Vagina (tissue), 2 donors: ENCODE measurements around the gene LRIG2. TPM values are rescaled to one million over a fixed set of nuclear protein-coding genes. Genes with fewer than 3 reads are reported as not detected.
"Not testable (repeated sequence)": the region's sequence is repeated elsewhere in the genome, so short reads cannot be mapped to it uniquely, and the experiment has no call there.

ENCODE experiments used
- DNase-seq, 2 donors: peaks; one replicate each; pipeline ENCODE4 v3.0.0-alpha.2; 2017; ENCODE audit errors: extremely low spot score in 2 of 2
- H3K27ac ChIP-seq: fragments of 200-600 bp; sonication (generic); one replicate; pipeline ENCODE4 v1.5.1; 2019
- H3K27me3 ChIP-seq: fragments of 200-600 bp; sonication (generic); one replicate; pipeline ENCODE4 v1.5.1; 2019
- H3K36me3 ChIP-seq, 2 donors: fragments of 200-600 bp; sonication (generic); one replicate each; pipeline ENCODE4 v1.5.1; 2017 to 2019
- H3K4me1 ChIP-seq: fragments of 200-600 bp; sonication (generic); one replicate; pipeline ENCODE4 v1.5.1; 2019
- H3K4me3 ChIP-seq, 2 donors: fragments of 200-600 bp; sonication (generic); 1 replicate in 1 of 2; 2 replicates in 1 of 2; pipeline ENCODE4 v1.5.1; 2016 to 2019
- H3K9me3 ChIP-seq: fragments of 200-600 bp; sonication (generic); one replicate; pipeline ENCODE4 v1.5.1; 2019
- POLR2A ChIP-seq, 2 donors: fragments of 450-650 bp; IDR thresholded peaks; one replicate each; pipeline ENCODE4 v1.6.1; 2017; ENCODE audit warnings: antibody characterized with exemption in 2 of 2, mild to moderate bottlenecking in 2 of 2, moderate library complexity in 2 of 2
- POLR2AphosphoS5 ChIP-seq, 2 donors: sonication (generic); formaldehyde crosslinking; IDR thresholded peaks; one replicate each; pipeline ENCODE4 v1.9.0; 2017; ENCODE audit warnings: antibody characterized with exemption in 2 of 2, mild to moderate bottlenecking in 2 of 2, low read depth in 1 of 2; ENCODE audit not compliant: insufficient read depth in 1 of 2
- intact Hi-C: fragments of 100-400 bp; cut with DNase I; formaldehyde crosslinking; loops from one replicate; pipeline ENCODE4 v1.15.1; 2023
- total RNA-seq: library from RNA; depleted of rRNA; stranded (reverse); fragments of >200 nt; gene quantifications from one replicate; pipeline ENCODE4 v1.2.3, GENCODE V29; 2016
- TF ChIP-seq, protein P1 (sequence below), 3 experiments: fragments of 450-650 bp in 2 of 3; fragments of 200-600 bp in 1 of 3; sonication (generic) in 1 of 3; IDR thresholded peaks; one replicate each; pipeline ENCODE4 v1.5.1; 2017 to 2019; ENCODE audit warnings: antibody characterized with exemption in 3 of 3, mild to moderate bottlenecking in 2 of 3, moderate library complexity in 2 of 3

LRIG2 gene
- total RNA-seq, 1 donor from 2014 or later: 43.0 TPM

DNA sequence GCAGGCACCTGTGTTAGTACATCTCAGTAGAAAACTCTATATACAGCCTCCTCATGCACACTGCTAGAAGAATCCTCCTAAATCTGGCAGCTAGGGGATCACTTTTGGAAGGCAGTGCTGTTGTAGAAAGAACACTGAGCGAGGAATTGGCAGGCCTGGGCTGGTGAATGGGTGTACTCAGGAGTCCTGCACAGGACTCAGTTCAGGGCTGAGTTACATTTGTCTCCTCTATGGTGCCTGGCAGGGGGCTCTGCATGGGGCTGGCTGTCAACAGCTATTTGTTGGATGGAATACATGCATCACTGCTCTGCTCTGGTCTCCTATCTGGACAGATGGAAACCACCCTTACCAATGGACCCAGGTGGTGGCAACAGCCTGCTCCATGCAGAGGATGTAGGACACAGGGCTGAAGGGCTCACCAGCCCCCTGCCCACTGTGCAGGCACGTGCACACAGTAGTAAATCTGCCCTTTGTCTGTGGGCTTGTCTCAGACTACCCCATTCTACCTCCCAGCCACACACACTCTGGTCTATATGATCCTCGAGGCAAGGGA, 74.2 kb downstream of the LRIG2 start:
- H3K27me3 ChIP-seq: no peaks in the 10 kb centered on the region
- intact Hi-C loops: no loop called here
- DNase-seq: no peak

DNA sequence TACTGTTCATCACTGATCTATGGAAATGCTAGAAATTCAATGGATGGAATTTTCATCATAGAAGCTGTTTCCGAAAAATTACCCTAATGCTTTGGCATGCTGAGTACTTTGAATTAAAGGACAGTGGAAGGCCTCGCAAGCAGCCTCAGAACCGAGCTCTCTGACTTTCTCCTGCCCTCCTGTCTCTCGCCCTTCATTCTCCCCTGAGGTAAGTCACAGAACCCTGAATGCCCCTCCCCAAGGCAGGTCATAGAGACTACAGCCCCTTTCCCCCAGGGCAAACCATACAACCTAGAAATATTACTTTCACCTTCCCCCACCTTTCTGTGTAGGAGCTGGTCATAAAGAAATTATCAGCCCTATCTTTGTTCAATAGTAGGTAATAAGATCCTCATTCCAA, 74.8 kb downstream of the LRIG2 start:
- Histone ChIP-seq H3K4me3 (no peak overlapping the region), H3K4me1 (peaks cover 7% of the 10 kb centered on the region), H3K36me3 (no peaks in the 10 kb centered on the region), H3K27me3 (no peaks in the 10 kb centered on the region), H3K9me3 (no peaks in the 10 kb centered on the region), H3K27ac (no peak overlapping the region)
- intact Hi-C loops: no loop called here
- DNase-seq: no peak
- TF ChIP-seq POLR2A (IDR thresholded peaks at IDR 0.05): no peak
- TF ChIP-seq, protein P1, sequence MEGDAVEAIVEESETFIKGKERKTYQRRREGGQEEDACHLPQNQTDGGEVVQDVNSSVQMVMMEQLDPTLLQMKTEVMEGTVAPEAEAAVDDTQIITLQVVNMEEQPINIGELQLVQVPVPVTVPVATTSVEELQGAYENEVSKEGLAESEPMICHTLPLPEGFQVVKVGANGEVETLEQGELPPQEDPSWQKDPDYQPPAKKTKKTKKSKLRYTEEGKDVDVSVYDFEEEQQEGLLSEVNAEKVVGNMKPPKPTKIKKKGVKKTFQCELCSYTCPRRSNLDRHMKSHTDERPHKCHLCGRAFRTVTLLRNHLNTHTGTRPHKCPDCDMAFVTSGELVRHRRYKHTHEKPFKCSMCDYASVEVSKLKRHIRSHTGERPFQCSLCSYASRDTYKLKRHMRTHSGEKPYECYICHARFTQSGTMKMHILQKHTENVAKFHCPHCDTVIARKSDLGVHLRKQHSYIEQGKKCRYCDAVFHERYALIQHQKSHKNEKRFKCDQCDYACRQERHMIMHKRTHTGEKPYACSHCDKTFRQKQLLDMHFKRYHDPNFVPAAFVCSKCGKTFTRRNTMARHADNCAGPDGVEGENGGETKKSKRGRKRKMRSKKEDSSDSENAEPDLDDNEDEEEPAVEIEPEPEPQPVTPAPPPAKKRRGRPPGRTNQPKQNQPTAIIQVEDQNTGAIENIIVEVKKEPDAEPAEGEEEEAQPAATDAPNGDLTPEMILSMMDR (IDR thresholded peaks at IDR 0.05): no peak
- TF ChIP-seq POLR2AphosphoS5 (IDR thresholded peaks at IDR 0.05; ENCODE audit: insufficient read depth in 1 of 2, low read depth in 1 of 2): no peak

More for the DNA sequence above, 74.2 kb downstream of the LRIG2 start:
- no peak overlapping the region for H3K27ac ChIP-seq
- H3K4me3 ChIP-seq: no peak overlapping the region
- TF ChIP-seq POLR2AphosphoS5 (IDR thresholded peaks at IDR 0.05; ENCODE audit: insufficient read depth in 1 of 2, low read depth in 1 of 2) (no peak), POLR2A (IDR thresholded peaks at IDR 0.05) (no peak)
- TF ChIP-seq, protein P1 (IDR thresholded peaks at IDR 0.05): no peak
- no peaks in the 10 kb centered on the region for H3K9me3 ChIP-seq
- H3K4me1 ChIP-seq: peaks cover 13% of the 10 kb centered on the region
- no peaks in the 10 kb centered on the region for H3K36me3 ChIP-seq

DNA sequence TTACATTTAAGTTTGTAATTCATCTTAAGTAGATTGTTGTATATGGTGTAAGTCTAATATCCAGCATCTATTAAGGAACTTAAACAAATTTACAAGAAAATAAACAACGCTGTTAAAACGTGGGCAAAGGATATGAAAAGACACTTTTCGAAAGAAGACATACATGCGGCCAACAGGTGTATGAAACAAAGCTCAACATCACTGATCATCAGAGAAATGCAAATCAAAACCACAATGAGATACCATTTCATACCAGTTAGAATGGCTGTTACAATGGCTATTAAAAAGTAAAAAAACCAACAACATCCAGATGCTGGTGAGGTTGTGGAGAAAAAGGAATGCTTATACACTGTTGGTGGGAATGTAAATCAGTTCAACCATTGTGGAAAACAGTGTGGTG, 77.5 kb downstream of the LRIG2 start:
- DNase-seq, H3K4me1 ChIP-seq, H3K27me3 ChIP-seq, H3K9me3 ChIP-seq, H3K27ac ChIP-seq, H3K4me3 ChIP-seq, intact Hi-C loops, H3K36me3 ChIP-seq: not testable (repeated sequence)

DNA sequence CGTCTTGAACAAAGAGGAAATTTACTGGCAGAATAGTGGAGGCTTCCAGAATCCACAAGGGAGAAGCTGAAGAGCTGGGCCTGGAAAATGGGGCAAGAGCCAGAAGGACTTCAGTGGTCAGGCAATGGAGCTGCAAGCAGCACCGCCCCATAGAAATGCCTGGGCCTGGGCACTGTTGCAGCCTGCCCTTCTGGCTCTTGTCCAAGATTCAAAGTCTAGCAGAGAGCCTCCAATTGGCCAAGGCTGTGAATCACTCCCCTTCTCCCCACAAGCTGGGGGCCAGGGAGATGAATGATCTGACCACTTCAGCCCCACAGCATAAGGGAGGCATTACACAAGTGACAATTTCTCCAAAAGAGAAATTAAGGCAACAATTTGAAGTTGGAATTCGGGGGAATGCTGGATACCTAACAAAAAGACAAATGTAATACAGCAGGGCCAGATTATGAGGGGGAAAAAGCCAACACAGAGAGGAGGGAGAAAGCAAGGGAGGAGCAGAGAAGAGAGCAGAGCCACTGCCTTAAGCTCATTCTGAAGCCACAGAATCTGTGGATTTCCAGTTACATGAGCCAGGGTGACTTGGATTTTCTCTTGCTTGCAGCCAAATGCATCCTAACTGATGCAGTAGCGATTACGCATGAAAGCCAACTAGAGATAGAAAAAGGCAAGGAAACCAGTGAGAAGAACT, 80.3 kb downstream of the LRIG2 start:
- Histone ChIP-seq H3K27ac (no peak overlapping the region), H3K36me3 (no peaks in the 10 kb centered on the region), H3K4me1 (no peaks in the 10 kb centered on the region), H3K9me3 (no peaks in the 10 kb centered on the region), H3K4me3 (no peak overlapping the region), H3K27me3 (no peaks in the 10 kb centered on the region)
- DNase-seq: no peak
- intact Hi-C loops: no loop called here
- TF ChIP-seq POLR2A (IDR thresholded peaks at IDR 0.05): no peak
- TF ChIP-seq, protein P1 (IDR thresholded peaks at IDR 0.05): no peak
- no peak for TF ChIP-seq POLR2AphosphoS5 (IDR thresholded peaks at IDR 0.05; ENCODE audit: insufficient read depth in 1 of 2, low read depth in 1 of 2)

DNA sequence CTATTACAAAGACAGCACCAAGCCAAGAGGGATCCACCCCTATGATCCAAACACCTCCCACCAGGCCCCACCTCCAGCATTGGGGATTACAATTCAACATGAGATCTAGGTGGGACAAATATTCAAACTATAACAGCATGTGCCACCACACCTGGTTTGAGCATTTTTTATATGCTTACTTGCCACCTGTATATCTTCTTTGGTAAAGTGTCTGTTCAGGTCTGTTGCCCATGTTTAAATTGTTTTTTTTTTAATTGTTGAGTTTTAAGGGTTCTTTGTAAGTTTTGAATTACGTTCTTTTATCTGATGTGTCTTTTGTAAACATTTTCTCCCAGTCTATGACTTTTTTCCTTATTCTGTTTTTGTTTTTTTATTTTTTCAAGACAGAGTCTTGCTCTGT, 83.4 kb downstream of the LRIG2 start:
- H3K9me3 ChIP-seq: no peaks in the 10 kb centered on the region

DNA sequence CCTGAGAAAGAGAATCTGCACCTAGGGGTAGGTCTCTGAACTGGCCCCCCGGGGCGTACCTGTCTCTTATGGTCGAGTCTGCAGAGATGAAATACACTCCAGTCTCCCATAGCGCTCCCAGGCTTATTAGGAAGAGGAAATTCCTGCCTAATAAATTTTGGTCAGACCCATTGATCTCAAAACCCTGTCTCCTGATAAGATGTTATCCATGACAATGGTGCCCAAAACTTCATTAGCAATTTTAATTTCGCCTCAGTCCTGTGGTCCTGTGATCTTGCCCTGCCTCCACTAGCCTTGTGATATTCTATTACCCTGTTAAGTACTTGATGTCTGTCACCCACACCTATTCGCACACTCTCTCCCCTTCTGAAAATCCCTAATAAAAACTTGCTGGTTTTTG, 85.7 kb downstream of the LRIG2 start:
- H3K9me3 ChIP-seq: not testable (repeated sequence)

More for the DNA sequence above, 83.4 kb downstream of the LRIG2 start:
- Histone ChIP-seq H3K36me3 (no peaks in the 10 kb centered on the region), H3K4me3 (no peak overlapping the region), H3K4me1 (no peaks in the 10 kb centered on the region), H3K27ac (no peak overlapping the region), H3K27me3 (no peaks in the 10 kb centered on the region)
- DNase-seq: no peak
- intact Hi-C loops: no loop called here
- TF ChIP-seq, protein P1 (IDR thresholded peaks at IDR 0.05): no peak
- no peak for TF ChIP-seq POLR2AphosphoS5 (IDR thresholded peaks at IDR 0.05; ENCODE audit: insufficient read depth in 1 of 2, low read depth in 1 of 2)
- no peak for TF ChIP-seq POLR2A (IDR thresholded peaks at IDR 0.05)

More for the DNA sequence above, 85.7 kb downstream of the LRIG2 start:
- H3K4me3 ChIP-seq, DNase-seq, H3K27ac ChIP-seq, intact Hi-C loops, H3K4me1 ChIP-seq, H3K27me3 ChIP-seq, H3K36me3 ChIP-seq: not testable (repeated sequence)
